ENCODE data around the gene HS2ST1.
"Not testable (repeated sequence)": the region's sequence is repeated elsewhere in the genome, so short reads cannot be mapped to it uniquely, and the experiment has no call there.

HS2ST1 gene

GRCh38 chr1:86965012-86965826 lies 50.8 kb downstream of the HS2ST1 start:
- peak in 1 of 3 donors; percentile 3 for DNase-seq (ENCODE audit: low read depth in 2 of 3, low spot score in 1 of 3)

- no peak for DNase-seq (ENCODE audit: low read depth in 2 of 3, low spot score in 1 of 3)
Measured at GRCh38 chr1:86965827-86966182, 51.4 kb downstream of the HS2ST1 start.

GRCh38 chr1:86970938-86971337 lies 56.5 kb downstream of the HS2ST1 start:
- DNase-seq (ENCODE audit: low read depth in 2 of 3, low spot score in 1 of 3), result no peak

- DNase-seq (ENCODE audit: low read depth in 2 of 3, low spot score in 1 of 3), result no peak
Measured at GRCh38 chr1:86971778-86972177, 57.3 kb downstream of the HS2ST1 start.

GRCh38 chr1:86972262-86972661 lies 57.8 kb downstream of the HS2ST1 start:
- DNase-seq (ENCODE audit: low read depth in 2 of 3, low spot score in 1 of 3), result no peak

- DNase-seq (ENCODE audit: low read depth in 2 of 3, low spot score in 1 of 3), result no peak
Measured at GRCh38 chr1:86975993-86976550, 61.6 kb downstream of the HS2ST1 start.

- no peak for DNase-seq (ENCODE audit: low read depth in 2 of 3, low spot score in 1 of 3)
Measured at GRCh38 chr1:86976664-86977063, 62.2 kb downstream of the HS2ST1 start.

- no peak for DNase-seq (ENCODE audit: low read depth in 2 of 3, low spot score in 1 of 3)
Measured at GRCh38 chr1:86981482-86982213, 67.2 kb downstream of the HS2ST1 start.

- not testable (repeated sequence) for DNase-seq (ENCODE audit: low read depth in 2 of 3, low spot score in 1 of 3)
Measured at GRCh38 chr1:86983677-86984076, 69.2 kb downstream of the HS2ST1 start.

- DNase-seq (ENCODE audit: low read depth in 2 of 3, low spot score in 1 of 3), result no peak
Measured at GRCh38 chr1:86987446-86987845, 73.0 kb downstream of the HS2ST1 start.

GRCh38 chr1:86988835-86989234 lies 74.4 kb downstream of the HS2ST1 start:
- DNase-seq (ENCODE audit: low read depth in 2 of 3, low spot score in 1 of 3), result no peak

GRCh38 chr1:86989690-86990089 lies 75.3 kb downstream of the HS2ST1 start:
- not testable (repeated sequence) for DNase-seq (ENCODE audit: low read depth in 2 of 3, low spot score in 1 of 3)

GRCh38 chr1:86990826-86991225 lies 76.4 kb downstream of the HS2ST1 start:
- no peak for DNase-seq (ENCODE audit: low read depth in 2 of 3, low spot score in 1 of 3)

GRCh38 chr1:86991549-86992186 lies 77.2 kb downstream of the HS2ST1 start:
- no peak for DNase-seq (ENCODE audit: low read depth in 2 of 3, low spot score in 1 of 3)

GRCh38 chr1:86992861-86993260 lies 78.4 kb downstream of the HS2ST1 start:
- DNase-seq (ENCODE audit: low read depth in 2 of 3, low spot score in 1 of 3), result no peak

- DNase-seq (ENCODE audit: low read depth in 2 of 3, low spot score in 1 of 3), result no peak
Measured at GRCh38 chr1:86993269-86993985, 79.0 kb downstream of the HS2ST1 start.

GRCh38 chr1:86994061-86994460 lies 79.6 kb downstream of the HS2ST1 start:
- no peak for DNase-seq (ENCODE audit: low read depth in 2 of 3, low spot score in 1 of 3)

- DNase-seq (ENCODE audit: low read depth in 2 of 3, low spot score in 1 of 3), result no peak
Measured at GRCh38 chr1:86997538-86997937, 83.1 kb downstream of the HS2ST1 start.

- no peak for DNase-seq (ENCODE audit: low read depth in 2 of 3, low spot score in 1 of 3)
Measured at GRCh38 chr1:86998280-86998679, 83.8 kb downstream of the HS2ST1 start.

GRCh38 chr1:86998727-86999126 lies 84.3 kb downstream of the HS2ST1 start:
- DNase-seq (ENCODE audit: low read depth in 2 of 3, low spot score in 1 of 3), result no peak

- no peak for DNase-seq (ENCODE audit: low read depth in 2 of 3, low spot score in 1 of 3)
Measured at GRCh38 chr1:87000460-87000859, 86.0 kb downstream of the HS2ST1 start.
